ENCODE data around the gene LHFPL2. TPM values are rescaled to one million over a fixed set of nuclear protein-coding genes. Genes with fewer than 3 reads are reported as not detected.

LHFPL2 gene
- total and polyA plus RNA-seq, 2 of the 4 experiments (the other 2 are of a cell fraction): 6.5 to 11.3 TPM

DNA sequence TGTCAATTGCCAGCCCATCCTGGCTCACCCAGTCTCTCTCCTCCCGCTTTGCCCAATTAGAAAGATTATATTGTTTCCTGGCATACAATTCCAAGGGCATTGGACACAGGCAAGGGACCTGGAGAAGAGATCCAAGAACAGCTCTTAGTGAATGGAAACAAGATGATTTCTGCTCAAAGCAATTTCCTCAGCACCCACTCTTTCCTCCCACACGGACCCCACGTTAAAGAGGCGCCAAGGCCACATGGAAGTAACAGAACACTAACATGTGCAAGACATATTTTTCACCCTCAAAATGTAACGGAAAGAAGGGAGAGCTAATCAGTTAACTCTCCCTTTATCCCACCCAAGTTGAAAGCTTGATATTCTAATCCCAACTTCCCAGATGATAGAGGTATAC lies 111.2 kb downstream of the LHFPL2 start:
- no peak overlapping the region for H3K4me2 ChIP-seq (ENCODE audit: low read depth, low read length)
- H3K18ac ChIP-seq (ENCODE audit: low read depth, low read length): no peak overlapping the region
- no peaks in the 10 kb centered on the region for H3K27me3 ChIP-seq (ENCODE audit: control insufficient read depth, insufficient read depth, low read length)
- H3K79me1 ChIP-seq (ENCODE audit: low read depth in 1 of 2, low read length in 2 of 2): peaks cover 27 to 79% of the 10 kb centered on the region in 2 experiments
- H3K14ac ChIP-seq (replicated peaks; ENCODE audit: low read depth, low read length): no peak overlapping the region
- H2AK5ac ChIP-seq (ENCODE audit: low read depth, low read length): no peak overlapping the region
- ATAC-seq (ENCODE audit: low read depth): no peak
- DNase-seq: no peak
- H4K20me1 ChIP-seq (ENCODE audit: insufficient read depth, low read length): no peaks in the 10 kb centered on the region
- H2AFZ ChIP-seq (replicated peaks; ENCODE audit: low read length, poor library complexity): no peak overlapping the region
- no peak overlapping the region for H2BK120ac ChIP-seq (ENCODE audit: low read depth, low read length)
- peaks cover 11% of the 10 kb centered on the region for H3K4me1 ChIP-seq (ENCODE audit: control insufficient read depth, insufficient read depth, low read length)
- no peak overlapping the region for H4K8ac ChIP-seq (ENCODE audit: low read depth in 2 of 2, low read length in 2 of 2)
- TF ChIP-seq, protein P1, sequence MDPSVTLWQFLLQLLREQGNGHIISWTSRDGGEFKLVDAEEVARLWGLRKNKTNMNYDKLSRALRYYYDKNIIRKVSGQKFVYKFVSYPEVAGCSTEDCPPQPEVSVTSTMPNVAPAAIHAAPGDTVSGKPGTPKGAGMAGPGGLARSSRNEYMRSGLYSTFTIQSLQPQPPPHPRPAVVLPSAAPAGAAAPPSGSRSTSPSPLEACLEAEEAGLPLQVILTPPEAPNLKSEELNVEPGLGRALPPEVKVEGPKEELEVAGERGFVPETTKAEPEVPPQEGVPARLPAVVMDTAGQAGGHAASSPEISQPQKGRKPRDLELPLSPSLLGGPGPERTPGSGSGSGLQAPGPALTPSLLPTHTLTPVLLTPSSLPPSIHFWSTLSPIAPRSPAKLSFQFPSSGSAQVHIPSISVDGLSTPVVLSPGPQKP (IDR thresholded peaks at IDR 0.05; ENCODE audit: borderline replicate concordance, low read depth, low read length): no peak
- TF ChIP-seq POLR2A (IDR thresholded peaks at IDR 0.05; ENCODE audit: low read depth, low read length) (no peak), MXI1 (IDR thresholded peaks at IDR 0.05; ENCODE audit: borderline replicate concordance, low read depth, low read length) (no peak), CEBPB (IDR thresholded peaks at IDR 0.05; ENCODE audit: low read depth, low read length) (no peak), MAZ (IDR thresholded peaks at IDR 0.05; ENCODE audit: borderline replicate concordance, low read depth, low read length) (no peak), RAD21 (IDR thresholded peaks at IDR 0.05; ENCODE audit: low read length) (no peak), MAFK (IDR thresholded peaks at IDR 0.05; ENCODE audit: low read depth, low read length) (no peak), SMC3 (IDR thresholded peaks at IDR 0.05; ENCODE audit: low read depth, low read length) (no peak), RFX5 (IDR thresholded peaks at IDR 0.05; ENCODE audit: low read depth, low read length) (no peak), BHLHE40 (IDR thresholded peaks at IDR 0.05; ENCODE audit: low read depth, low read length) (no peak), NFE2L2 (IDR thresholded peaks at IDR 0.05; ENCODE audit: low read depth, low read length) (no peak), RCOR1 (IDR thresholded peaks at IDR 0.05; ENCODE audit: insufficient replicate concordance, low read length) (no peak), FOS (IDR thresholded peaks at IDR 0.05; ENCODE audit: low read depth, low read length) (no peak), CHD1 (IDR thresholded peaks at IDR 0.05; ENCODE audit: low read depth, low read length) (no peak)
- TF ChIP-seq, protein P2, sequence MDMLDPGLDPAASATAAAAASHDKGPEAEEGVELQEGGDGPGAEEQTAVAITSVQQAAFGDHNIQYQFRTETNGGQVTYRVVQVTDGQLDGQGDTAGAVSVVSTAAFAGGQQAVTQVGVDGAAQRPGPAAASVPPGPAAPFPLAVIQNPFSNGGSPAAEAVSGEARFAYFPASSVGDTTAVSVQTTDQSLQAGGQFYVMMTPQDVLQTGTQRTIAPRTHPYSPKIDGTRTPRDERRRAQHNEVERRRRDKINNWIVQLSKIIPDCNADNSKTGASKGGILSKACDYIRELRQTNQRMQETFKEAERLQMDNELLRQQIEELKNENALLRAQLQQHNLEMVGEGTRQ (IDR thresholded peaks at IDR 0.05; ENCODE audit: low read depth, low read length): no peak
- TF ChIP-seq, protein P3, sequence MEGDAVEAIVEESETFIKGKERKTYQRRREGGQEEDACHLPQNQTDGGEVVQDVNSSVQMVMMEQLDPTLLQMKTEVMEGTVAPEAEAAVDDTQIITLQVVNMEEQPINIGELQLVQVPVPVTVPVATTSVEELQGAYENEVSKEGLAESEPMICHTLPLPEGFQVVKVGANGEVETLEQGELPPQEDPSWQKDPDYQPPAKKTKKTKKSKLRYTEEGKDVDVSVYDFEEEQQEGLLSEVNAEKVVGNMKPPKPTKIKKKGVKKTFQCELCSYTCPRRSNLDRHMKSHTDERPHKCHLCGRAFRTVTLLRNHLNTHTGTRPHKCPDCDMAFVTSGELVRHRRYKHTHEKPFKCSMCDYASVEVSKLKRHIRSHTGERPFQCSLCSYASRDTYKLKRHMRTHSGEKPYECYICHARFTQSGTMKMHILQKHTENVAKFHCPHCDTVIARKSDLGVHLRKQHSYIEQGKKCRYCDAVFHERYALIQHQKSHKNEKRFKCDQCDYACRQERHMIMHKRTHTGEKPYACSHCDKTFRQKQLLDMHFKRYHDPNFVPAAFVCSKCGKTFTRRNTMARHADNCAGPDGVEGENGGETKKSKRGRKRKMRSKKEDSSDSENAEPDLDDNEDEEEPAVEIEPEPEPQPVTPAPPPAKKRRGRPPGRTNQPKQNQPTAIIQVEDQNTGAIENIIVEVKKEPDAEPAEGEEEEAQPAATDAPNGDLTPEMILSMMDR (conservative IDR thresholded peaks at IDR 0.05; ENCODE audit: low read depth, low read length): no peak
- BruUV-seq (replicated peaks): no TSS peak
- no peak overlapping the region for H3K4me3 ChIP-seq (ENCODE audit: insufficient read depth, low read depth, low read length)
- no peak overlapping the region for H3K23ac ChIP-seq (ENCODE audit: low read depth, low read length)
- WGBS, 2 experiments (ENCODE audit: extremely low coverage in 2 of 2, insufficient read length in 1 of 2): no CpG with 5 or more reads among the region's 5 CpGs
- in situ Hi-C loops (cut with MboI; ENCODE audit: low sequenced_read_pairs): loop anchor here (5.0 to 10.0 kb wide), 2 partner anchors 100 to 357 kb away; no protein-coding TSS in a partner anchor
- H3K9ac ChIP-seq (ENCODE audit: low read depth, low read length): no peak overlapping the region
- dilution Hi-C loops (cut with HindIII; ENCODE audit: low sequenced_read_pairs, unreplicated experiment): no loop called here
- H3K56ac ChIP-seq (ENCODE audit: extremely low read depth, insufficient read depth, low read length): no peak overlapping the region
- ChIA-PET POLR2A (ENCODE audit: unreplicated experiment) (no interaction called here), CTCF (interaction anchor here (0.6 to 1.3 kb wide), 6 partner anchors 8 to 428 kb away, joined by 3 to 6 read pairs (median 4); no protein-coding TSS in a partner anchor)
- H3K36me3 ChIP-seq (ENCODE audit: control insufficient read depth, insufficient read depth, low read length): no peaks in the 10 kb centered on the region; the same call in 1 of the 2 replicates
- no peak overlapping the region for H3K4ac ChIP-seq (ENCODE audit: low read depth, low read length)
- peaks cover 17% of the 10 kb centered on the region for H3K9me1 ChIP-seq (ENCODE audit: insufficient read depth, low read length)
- H2BK15ac ChIP-seq (ENCODE audit: low read depth, low read length): no peak overlapping the region
- no peak overlapping the region for H3K27ac ChIP-seq (ENCODE audit: insufficient read depth, low read length)
- no peaks in the 10 kb centered on the region for H3K9me3 ChIP-seq (ENCODE audit: control insufficient read depth, insufficient read depth, low read length)
- no peak overlapping the region for H4K5ac ChIP-seq (ENCODE audit: low read depth, low read length)
- H2AK9ac ChIP-seq (replicated peaks; ENCODE audit: low read depth, low read length, poor library complexity): no peak overlapping the region
- no peak overlapping the region for H2BK5ac ChIP-seq (ENCODE audit: low read depth, low read length, poor library complexity, severe bottlenecking)
- no peak overlapping the region for H4K91ac ChIP-seq (ENCODE audit: insufficient read depth, low read depth, low read length)
- intact Hi-C loops (cut with micrococcal nuclease): loop anchor here (5.0 to 10.0 kb wide), 2 partner anchors 270 to 357 kb away; no protein-coding TSS in a partner anchor
- H2BK20ac ChIP-seq (ENCODE audit: low read depth, low read length): no peak overlapping the region

All from IMR-90 (cell line).